Measurements from ENCODE around the gene PRR36.

DNA sequence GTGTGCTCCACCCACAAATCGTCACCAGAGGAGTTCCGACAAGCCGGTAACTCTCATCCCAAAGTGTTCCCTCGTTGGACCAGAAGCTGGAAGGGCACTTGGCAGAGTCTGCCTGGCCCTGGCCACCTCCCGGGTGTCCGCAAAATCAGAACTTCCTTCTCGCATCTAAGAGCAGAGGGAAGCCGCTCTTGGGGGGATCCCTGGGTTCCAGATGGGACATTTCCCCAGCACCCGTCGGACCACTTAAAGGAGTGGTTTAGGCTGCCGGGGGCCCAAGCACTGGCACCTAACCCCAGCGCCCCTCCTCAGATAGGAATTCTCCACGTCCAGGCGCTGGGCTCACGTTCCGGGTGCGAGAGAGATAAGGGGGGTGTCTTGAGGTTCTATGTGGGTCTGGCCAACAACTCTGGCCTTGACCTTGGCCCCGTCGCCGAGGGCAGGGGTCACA, 28.6 kb upstream of the PRR36 start:
- TF ChIP-seq, protein P1, sequence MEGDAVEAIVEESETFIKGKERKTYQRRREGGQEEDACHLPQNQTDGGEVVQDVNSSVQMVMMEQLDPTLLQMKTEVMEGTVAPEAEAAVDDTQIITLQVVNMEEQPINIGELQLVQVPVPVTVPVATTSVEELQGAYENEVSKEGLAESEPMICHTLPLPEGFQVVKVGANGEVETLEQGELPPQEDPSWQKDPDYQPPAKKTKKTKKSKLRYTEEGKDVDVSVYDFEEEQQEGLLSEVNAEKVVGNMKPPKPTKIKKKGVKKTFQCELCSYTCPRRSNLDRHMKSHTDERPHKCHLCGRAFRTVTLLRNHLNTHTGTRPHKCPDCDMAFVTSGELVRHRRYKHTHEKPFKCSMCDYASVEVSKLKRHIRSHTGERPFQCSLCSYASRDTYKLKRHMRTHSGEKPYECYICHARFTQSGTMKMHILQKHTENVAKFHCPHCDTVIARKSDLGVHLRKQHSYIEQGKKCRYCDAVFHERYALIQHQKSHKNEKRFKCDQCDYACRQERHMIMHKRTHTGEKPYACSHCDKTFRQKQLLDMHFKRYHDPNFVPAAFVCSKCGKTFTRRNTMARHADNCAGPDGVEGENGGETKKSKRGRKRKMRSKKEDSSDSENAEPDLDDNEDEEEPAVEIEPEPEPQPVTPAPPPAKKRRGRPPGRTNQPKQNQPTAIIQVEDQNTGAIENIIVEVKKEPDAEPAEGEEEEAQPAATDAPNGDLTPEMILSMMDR (IDR thresholded peaks at IDR 0.05) = no peak
- TF ChIP-seq POLR2AphosphoS5 (IDR thresholded peaks at IDR 0.05) = no peak

Measured in stomach (tissue), 4 donors.